ENCODE results near the gene DBH.

DBH gene

DNA sequence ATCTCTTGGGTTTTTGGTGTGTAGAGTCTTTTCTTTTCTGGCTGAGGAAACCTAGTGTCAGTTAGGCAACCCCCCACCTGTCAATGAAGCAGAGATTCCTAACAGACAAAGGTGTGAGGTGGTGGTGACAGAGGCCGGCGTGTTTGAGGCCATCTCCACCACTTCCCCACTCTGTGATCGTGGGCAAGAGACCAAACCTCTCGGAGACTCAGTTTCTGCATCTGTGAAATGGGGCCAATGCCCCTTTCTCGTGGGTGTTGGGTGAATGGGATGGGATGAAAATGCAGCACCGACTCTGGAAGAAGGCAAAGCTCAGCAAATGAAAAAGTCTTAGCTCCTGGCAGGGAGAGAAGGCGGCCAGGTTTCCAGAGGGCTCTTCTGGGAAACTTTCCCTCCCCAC is 27.8 kb upstream of the DBH start:
- TF ChIP-seq, protein P1, sequence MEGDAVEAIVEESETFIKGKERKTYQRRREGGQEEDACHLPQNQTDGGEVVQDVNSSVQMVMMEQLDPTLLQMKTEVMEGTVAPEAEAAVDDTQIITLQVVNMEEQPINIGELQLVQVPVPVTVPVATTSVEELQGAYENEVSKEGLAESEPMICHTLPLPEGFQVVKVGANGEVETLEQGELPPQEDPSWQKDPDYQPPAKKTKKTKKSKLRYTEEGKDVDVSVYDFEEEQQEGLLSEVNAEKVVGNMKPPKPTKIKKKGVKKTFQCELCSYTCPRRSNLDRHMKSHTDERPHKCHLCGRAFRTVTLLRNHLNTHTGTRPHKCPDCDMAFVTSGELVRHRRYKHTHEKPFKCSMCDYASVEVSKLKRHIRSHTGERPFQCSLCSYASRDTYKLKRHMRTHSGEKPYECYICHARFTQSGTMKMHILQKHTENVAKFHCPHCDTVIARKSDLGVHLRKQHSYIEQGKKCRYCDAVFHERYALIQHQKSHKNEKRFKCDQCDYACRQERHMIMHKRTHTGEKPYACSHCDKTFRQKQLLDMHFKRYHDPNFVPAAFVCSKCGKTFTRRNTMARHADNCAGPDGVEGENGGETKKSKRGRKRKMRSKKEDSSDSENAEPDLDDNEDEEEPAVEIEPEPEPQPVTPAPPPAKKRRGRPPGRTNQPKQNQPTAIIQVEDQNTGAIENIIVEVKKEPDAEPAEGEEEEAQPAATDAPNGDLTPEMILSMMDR (conservative IDR thresholded peaks at IDR 0.05; ENCODE audit: low read depth, low read length): no peak
- no peak for DNase-seq (ENCODE audit: low read depth)
- no peak overlapping the region for H3K4me3 ChIP-seq (ENCODE audit: low read depth, low read length)

DNA sequence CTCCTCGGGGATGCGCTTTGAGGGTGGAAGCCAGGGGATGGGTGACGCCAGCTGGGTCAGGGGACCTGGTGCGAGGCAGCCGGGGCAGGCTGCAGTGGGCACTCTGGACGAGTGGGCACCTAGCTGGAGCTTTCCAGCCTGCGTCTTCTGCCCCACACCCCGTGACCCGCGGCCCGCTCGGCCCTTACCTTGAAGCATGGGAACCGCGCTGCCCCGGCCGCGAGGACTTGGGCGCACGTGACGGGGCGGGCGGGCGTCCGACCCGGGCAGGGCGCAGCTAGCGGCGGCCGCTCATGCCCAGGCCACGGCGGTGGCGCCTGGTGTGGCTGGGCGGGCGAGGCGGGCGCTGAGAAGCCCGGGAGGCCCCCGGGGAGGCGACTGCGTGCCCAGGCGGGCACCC is 27.3 kb upstream of the DBH start:
- H3K4me3 ChIP-seq (ENCODE audit: low read depth, low read length): no peak overlapping the region
- TF ChIP-seq, protein P1 (conservative IDR thresholded peaks at IDR 0.05; ENCODE audit: low read depth, low read length): no peak

DNA sequence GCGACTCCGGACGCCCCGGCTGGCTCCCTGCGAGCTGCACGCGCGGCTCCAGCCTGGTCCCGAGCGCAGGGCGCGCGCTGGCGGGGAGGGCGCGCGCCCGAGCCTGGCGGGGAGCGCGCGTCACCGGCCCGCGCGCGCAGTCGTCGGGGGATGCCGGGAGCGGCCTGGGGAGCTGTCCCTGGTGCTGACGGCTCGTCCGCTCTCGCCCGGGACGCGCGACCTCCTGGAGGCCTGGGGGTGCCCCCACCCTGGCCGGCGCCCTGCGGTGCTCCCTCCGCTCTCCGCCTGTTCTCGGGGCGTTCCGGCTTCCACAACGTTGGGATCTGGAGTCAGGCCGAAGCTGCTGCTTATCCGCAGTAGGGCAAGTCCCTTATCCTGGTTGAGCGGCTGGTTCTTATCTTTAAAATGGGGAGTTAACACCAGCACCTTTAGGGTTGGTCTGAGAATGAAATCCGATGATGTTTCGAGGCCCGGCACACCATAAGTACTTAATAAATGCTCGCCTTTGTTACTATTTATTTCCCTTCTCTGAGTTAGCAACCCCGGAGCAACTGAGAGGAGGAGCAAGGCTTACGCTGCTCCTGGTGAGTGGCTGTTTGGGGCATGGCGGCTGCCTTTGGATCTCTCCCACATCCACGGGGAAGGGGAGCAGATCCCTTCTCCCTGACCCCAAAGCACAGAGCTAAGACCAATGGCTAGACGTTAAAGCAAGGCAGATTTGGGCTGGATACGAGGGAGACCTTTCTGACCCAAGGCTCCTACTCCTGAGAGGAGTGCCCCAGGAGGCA is 26.7 kb upstream of the DBH start, which contains the start of gene FAM163B:
Gene FAM163B, minus strand, starts transcription at position 79 of the 788 bp plus-strand sequence. CDS start 29,166 bp downstream, outside the sequence.
- DNase-seq (ENCODE audit: low read depth): peak; percentile 48
- H3K4me3 ChIP-seq (ENCODE audit: low read depth, low read length): no peak within 1 kb of the TSS
- TF ChIP-seq, protein P1 (conservative IDR thresholded peaks at IDR 0.05; ENCODE audit: low read depth, low read length): no peak

More for the DNA sequence above, 27.3 kb upstream of the DBH start:
- DNase-seq (ENCODE audit: low read depth): no peak

DNA sequence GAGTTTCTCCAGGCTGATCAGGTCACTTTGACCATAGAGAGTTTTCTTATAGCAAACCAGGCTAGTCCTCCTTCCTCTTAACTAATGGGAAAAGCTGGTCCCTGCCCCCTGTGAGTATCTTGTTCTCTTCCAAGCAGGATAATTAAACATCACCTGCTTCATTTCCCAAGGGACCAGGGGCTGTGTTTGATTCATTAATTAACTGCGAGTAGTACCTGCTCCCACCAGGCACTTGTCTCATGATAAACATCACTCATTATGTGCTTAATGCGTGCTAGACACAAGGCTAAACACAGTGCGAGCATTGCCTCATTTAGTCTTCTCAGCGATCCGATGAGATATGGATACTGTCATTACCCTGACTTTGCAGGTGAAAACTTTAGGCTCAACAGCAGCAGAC is 25.3 kb upstream of the DBH start:
- no peak overlapping the region for H3K4me3 ChIP-seq (ENCODE audit: low read depth, low read length)
- no peak for DNase-seq (ENCODE audit: low read depth)
- TF ChIP-seq, protein P1 (conservative IDR thresholded peaks at IDR 0.05; ENCODE audit: low read depth, low read length): no peak

DNA sequence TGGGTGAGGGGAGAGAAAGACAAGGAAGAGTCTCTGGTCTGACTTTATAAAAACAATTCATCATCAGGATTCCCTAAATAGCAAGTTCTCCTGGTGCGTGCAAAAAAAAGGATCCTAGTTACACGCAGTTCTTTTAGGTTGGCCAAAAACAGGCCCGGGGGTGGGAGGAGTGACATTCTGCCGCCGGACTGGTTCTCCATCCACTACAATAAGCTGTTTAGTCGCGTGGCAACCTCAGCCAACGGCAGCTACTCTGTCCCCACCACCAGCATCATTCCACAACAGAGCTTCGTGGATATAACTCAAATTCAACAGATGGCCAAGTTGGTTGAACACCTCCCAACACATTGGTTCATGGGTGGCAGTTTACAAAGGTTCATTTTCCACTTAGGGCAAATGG is 24.1 kb upstream of the DBH start:
- TF ChIP-seq, protein P1 (conservative IDR thresholded peaks at IDR 0.05; ENCODE audit: low read depth, low read length): no peak
- no peak for DNase-seq (ENCODE audit: low read depth)

DNA sequence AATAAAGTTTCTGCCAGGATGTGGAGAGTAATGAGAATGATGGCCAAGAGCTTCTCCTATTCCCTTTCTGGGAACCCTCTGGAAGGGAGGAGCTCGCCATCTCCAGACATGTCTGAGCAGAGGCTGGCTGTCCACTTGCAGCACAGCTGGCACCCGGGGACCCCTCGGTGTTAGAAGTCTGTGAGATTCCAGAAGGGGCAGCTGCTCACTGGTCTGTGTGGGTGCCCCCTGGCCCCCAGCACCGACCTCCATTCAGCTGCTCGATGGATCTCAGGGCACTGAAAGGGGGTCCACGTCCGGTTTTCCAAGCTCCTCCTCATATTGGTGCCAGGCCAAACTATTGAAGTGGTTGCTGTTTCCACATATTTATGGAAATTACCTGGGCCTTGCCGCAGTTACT is 23.3 kb upstream of the DBH start:
- H3K4me3 ChIP-seq (ENCODE audit: low read depth, low read length): no peak overlapping the region
- no peak for DNase-seq (ENCODE audit: low read depth)
- TF ChIP-seq, protein P1 (conservative IDR thresholded peaks at IDR 0.05; ENCODE audit: low read depth, low read length): no peak

More for the DNA sequence above, 24.1 kb upstream of the DBH start:
- H3K4me3 ChIP-seq (ENCODE audit: low read depth, low read length): no peak overlapping the region

DNA sequence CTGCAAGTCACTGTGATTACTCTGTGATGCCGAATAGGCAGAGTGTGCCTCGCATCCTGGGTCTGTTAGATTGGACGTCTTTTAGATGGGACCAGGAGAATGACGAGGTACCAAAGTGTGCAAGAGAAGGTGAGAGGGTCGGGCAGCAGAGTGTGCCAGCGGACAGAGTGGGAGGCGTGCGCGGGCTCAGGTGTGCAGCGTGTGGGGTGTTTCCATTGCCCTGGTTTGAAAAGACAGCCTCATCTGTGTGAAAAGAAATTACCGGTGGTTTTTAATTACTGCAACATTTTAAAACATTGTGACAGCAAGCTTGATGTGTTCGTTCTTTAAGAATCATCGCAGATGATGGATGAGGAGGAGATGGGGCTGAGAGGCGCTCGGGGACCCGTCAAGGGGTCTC is 22.7 kb upstream of the DBH start:
- TF ChIP-seq, protein P1 (conservative IDR thresholded peaks at IDR 0.05; ENCODE audit: low read depth, low read length): no peak
- DNase-seq (ENCODE audit: low read depth): no peak
- no peak overlapping the region for H3K4me3 ChIP-seq (ENCODE audit: low read depth, low read length)
